GM19240 (cell line): Measurements from ENCODE around the gene RBM4.
"Not testable (repeated sequence)": the region's sequence is repeated elsewhere in the genome, so short reads cannot be mapped to it uniquely, and the experiment has no call there.

Experiments
- DNase-seq: peaks from one replicate; pipeline ENCODE4 v3.0.0; 2011; ENCODE audit warnings: low spot score; ENCODE audit not compliant: insufficient read length

RBM4 gene

GRCh38 chr11:66616379-66617154 is 21.9 kb upstream of the RBM4 start, which contains the start of gene RBM14:
Gene RBM14 (plus strand): TSS chr11:66616630. CDS start chr11:66616721, 91 bp downstream.
- DNase-seq, result peak; percentile 95

GRCh38 chr11:66617155-66617834 is 21.2 kb upstream of the RBM4 start:
- no peak for DNase-seq

- DNase-seq, result no peak
These were observed 19.4 kb upstream of the RBM4 start for GRCh38 chr11:66619080-66619554.

- no peak for DNase-seq
These were observed 14.1 kb upstream of the RBM4 start for GRCh38 chr11:66624450-66624849.

- no peak for DNase-seq
These were observed 13.3 kb upstream of the RBM4 start for GRCh38 chr11:66625041-66625751.

- no peak for DNase-seq
These were observed 12.8 kb upstream of the RBM4 start for GRCh38 chr11:66625752-66626149.

- DNase-seq, result no peak
These were observed 12.1 kb upstream of the RBM4 start for GRCh38 chr11:66626382-66626781.

- DNase-seq, result no peak
These were observed 11.6 kb upstream of the RBM4 start for GRCh38 chr11:66626926-66627325.

GRCh38 chr11:66628061-66628603 is 10.4 kb upstream of the RBM4 start:
- DNase-seq, result no peak

GRCh38 chr11:66629356-66629755 is 9.1 kb upstream of the RBM4 start:
- no peak for DNase-seq

GRCh38 chr11:66631883-66632282 is 6.6 kb upstream of the RBM4 start:
- no peak for DNase-seq

- no peak for DNase-seq
These were observed 5.6 kb upstream of the RBM4 start for GRCh38 chr11:66632952-66633351.

GRCh38 chr11:66636411-66636810 is 2.1 kb upstream of the RBM4 start:
- no peak for DNase-seq

GRCh38 chr11:66637557-66638176 is 836 bp upstream of the RBM4 start:
- DNase-seq, result no peak

- DNase-seq, result no peak
These were observed 737 bp downstream of the RBM4 start for GRCh38 chr11:66639066-66639813.

- not testable (repeated sequence) for DNase-seq
These were observed 1.4 kb downstream of the RBM4 start for GRCh38 chr11:66639814-66640340.

- DNase-seq, result no peak
These were observed 3.3 kb downstream of the RBM4 start for GRCh38 chr11:66641834-66642233.

GRCh38 chr11:66643745-66644437 is 5.4 kb downstream of the RBM4 start:
- no peak for DNase-seq

GRCh38 chr11:66646828-66647227 is 8.3 kb downstream of the RBM4 start:
- DNase-seq, result no peak

- DNase-seq, result no peak
These were observed 11.4 kb downstream of the RBM4 start for GRCh38 chr11:66649903-66650302.
